Tongue (tissue), 2 donors: Measurements from ENCODE around the gene CUX1. TPM values are rescaled to one million over a fixed set of nuclear protein-coding genes. Genes with fewer than 3 reads are reported as not detected.
A peak's percentile ranks its signal among the peaks of the same experiment; 100 is the strongest.
"Not testable (repeated sequence)": the region's sequence is repeated elsewhere in the genome, so short reads cannot be mapped to it uniquely, and the experiment has no call there.

Experiments used
- DNase-seq: peaks from one replicate; pipeline ENCODE4 v3.0.0-alpha.2; 2015
- total RNA-seq: library from RNA; depleted of rRNA; stranded (reverse); fragments of >200 nt; gene quantifications from one replicate; pipeline ENCODE4 v1.2.3, GENCODE V29; 2014

Gene CUX1
- total RNA-seq, 1 donor from 2014 or later, result 123 TPM

DNA sequence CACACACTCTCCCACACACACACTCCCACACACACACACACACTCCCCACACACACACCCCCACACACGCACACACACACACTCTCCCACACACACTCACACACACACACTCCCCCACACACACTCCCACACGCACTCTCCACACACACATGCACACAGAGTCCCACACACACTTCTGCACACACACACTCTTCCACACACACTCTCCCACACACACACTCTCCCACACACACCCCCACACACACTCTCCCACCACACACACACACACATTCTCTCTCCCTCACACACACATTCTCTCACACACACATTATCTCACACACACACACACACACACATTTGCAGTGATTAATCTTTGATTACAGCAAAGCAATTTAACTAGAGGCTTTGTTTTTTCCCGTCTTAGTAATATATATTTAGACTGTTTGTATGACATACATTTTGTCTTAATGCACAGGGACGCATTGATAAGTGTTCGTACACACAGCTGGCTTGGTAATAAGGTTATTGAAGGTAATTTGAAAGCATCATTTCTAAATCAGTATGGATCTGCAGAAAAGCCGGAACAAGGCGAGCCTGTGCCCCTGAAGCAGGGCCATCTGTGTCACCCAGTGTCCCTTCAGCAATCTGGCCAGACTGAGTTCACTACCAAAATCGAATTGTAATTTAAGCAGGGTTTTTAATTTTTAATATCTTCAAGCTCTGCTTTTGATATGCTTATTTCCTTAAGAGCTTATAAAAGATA, 399.3 kb downstream of the CUX1 start:
- DNase-seq, result no peak

DNA sequence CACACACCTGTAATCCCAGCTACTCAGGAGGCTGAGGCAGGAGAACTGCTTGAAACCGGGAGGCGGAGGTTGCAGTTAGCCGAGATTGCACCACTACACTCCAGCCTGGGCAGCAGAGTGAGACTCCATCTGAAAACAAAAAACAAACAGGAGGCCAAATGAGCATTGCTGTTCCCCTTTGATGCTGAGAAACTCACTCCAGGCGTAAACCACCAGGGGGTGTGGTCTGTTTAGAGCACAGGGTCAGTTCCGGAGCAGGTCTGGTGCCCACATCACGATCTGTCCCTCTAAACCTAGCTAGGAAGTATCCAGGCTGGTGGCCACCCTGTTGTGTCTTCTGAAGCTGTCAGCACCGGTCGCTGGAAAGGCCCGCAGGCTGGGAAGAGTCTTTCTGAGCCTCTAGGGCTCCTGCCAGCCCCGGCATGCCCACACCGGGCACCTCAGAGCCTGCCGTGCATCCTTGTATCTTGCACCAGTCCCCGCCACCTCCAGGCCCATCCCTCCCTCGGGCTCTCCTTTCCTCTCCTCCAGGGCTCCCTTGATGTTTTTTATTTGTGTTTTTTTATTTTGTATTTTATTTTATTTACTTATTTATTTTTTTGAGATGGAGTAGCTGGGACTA, 402.9 kb downstream of the CUX1 start:
- DNase-seq, result no peak

DNA sequence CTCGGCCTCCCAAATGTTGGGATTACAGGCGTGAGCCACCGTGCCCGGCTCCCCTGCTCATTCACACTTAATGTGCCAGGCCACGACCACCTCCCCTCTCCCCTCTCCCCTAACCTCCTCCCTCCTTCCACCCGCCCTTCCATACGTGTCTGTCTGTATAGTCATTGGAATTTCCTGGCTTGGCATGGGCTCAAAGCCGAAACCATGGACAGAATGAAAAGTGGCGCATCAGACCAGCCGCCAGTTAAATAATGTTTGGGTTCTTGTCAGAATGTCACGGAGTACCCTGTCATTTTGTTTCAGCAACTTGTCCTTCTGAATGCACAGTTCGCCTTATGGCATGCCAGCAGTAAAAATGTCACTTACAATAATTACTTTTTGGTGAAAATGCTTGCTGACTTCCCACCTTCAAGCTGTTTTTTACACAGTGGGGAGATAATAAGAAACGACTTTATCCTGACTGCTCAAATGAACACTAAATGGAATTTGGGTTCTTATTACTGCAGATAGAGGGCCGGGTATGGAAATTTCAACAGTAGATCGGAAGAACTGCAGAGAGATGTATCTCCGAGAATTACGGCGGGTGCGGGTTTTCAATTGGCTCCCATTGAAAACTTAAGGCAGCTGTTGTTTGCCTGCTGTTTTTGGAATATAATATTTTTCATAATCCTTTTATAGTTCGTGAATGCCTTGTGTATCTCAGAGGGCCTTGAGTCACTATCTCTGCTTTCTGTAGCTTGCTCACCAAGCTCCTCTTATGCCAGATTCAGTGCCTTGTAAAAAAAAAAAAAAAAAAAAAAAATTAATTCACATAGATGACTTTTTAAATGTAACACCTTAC, 403.8 kb downstream of the CUX1 start:
- DNase-seq, result peak; percentile 69

DNA sequence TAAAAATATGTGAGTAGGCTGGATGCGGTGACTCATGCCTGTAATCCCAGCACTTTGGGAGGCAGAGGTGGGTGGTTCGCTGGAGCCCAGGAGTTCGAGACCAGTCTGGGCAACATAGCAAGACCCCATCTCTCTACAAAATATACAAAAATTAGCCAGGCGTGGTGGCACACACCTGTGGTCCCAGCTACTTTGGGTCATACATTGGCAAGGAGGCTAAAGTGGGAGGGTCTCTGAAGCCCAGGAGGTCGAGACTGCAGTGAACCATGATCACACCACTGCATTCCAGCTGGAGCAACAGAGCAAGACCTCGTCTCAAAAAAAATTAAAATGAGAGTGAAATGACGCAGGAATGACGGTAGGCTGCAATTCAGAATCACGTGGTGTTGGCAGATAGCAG, 404.5 kb downstream of the CUX1 start:
- DNase-seq, result no peak

DNA sequence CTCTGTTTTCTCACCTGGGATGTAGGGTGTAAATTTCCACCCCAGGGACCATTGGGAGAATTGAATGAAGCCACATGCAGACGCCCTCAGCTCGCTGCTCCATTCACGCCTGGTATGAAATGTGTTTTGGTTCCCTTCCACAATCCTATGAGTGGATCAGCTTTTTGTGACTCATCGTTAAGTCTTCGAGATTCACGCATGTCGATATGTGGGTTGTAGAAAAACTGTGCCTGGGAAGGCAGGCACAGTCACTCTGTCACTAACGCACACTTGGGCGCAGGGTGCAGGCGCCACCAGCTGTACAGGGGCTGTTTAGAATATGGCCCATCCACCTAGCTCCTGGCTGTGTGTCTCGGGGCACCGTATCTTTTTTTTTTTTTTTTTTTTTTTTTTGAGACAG, 405.0 kb downstream of the CUX1 start:
- DNase-seq, result no peak

DNA sequence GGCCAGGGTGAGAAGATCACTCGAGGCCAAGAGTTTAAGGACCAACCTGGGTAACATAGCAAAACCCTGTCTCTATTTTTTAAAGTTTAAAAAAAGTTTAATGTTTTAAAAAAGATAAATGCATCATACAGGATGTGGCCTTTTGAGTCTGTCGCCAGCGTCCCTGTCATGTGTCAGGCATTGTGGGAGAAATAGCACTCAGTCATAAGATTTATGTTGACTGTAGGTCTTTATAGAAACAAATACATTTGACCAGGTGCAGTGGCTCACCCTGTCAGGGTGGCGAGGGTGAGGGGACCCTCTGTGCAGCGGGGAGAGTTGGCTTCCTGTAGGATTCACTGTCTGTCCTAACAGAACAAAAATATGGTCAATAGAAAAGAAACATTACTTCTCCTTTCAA, 405.8 kb downstream of the CUX1 start:
- no peak for DNase-seq

DNA sequence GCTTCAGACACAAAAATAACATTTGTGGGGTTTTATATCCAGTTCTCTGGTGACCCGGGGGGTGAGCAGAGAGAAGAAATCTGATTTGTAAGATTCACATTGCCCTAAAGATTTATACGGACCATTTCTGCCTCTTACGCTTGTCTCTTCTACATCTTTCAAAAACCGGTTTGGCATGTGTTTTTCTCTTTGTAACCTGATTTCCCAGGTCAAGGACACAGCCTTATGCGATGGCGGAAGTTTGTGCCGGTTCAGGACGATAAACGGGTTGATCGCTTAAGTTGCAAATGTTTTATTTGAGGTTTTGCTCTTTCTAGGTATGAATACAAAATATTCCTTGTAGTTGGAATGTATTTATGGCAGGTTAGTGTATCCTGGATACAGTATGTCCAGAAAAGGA, 407.6 kb downstream of the CUX1 start:
- no peak for DNase-seq

DNA sequence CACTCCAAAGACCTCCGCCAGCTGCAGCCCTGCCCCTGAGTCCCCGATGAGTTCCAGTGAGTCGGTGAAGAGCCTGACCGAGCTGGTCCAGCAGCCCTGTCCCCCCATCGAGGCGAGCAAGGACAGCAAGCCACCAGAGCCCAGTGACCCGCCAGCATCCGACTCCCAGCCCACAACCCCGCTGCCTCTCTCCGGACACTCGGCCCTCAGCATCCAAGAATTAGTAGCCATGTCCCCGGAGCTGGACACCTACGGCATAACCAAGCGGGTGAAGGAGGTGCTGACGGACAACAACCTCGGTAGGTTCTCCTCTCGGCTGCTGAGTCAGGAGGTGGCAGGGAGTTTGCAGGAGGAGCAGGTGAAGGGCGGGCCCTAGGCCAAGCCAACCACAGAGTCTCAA, 409.9 kb downstream of the CUX1 start:
- no peak for DNase-seq

DNA sequence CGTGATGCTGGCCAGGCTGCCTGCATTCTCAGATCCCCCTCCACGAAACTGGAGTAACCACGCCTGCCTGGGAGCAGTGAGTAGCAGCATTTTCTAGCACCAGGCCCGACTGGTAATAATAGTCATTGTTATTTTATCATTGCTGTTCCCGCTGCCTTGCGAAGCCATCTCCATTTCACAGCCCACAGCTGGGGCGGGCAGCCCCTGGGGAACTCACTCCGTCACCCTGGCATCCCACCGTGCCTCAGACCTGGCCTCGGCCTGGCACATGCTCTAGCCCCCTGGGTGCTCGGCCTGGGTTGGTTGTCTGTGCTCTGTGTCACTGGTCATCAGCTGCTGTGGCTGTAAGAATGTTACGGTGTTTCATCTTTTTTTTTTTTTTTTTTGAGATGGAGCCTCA, 411.5 kb downstream of the CUX1 start:
- no peak for DNase-seq

DNA sequence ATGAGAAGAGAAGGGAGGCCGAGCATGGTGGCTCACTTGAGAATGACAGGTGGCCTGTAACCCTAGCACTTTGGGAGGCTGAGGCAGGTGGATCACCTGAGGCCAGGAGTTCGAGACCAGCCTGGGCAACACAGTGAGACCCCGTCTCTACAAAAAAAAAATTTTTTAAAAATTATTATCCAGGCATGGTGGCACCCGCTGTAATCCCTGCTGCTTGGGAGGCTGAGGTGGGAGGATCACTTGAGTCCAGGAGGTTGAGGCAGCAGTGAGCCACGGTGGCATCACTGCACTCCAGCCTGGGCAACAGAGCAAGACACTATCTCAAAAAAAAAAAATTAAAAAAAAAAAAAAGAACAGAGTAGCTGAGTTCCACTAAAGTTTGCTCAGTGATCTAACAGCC, 412.7 kb downstream of the CUX1 start:
- not testable (repeated sequence) for DNase-seq

DNA sequence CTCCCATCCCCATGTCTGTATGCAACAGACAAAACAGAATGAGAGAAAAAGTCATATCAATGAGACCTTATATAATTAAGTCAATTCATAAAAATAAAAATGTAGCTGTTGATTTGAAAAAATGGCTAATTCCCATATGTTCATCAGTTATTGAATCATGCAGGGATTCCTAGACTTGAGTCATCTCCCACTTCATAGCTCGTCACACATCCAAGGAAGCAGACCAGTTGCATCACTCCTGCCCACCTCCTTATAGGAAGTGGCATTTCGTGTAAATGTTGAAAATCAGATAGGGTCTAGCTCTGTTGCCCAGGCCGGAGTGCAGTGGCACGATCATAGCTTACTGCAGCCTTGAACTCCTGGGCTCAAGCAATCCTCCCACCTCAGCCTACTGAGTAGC, 413.2 kb downstream of the CUX1 start:
- DNase-seq, result no peak

DNA sequence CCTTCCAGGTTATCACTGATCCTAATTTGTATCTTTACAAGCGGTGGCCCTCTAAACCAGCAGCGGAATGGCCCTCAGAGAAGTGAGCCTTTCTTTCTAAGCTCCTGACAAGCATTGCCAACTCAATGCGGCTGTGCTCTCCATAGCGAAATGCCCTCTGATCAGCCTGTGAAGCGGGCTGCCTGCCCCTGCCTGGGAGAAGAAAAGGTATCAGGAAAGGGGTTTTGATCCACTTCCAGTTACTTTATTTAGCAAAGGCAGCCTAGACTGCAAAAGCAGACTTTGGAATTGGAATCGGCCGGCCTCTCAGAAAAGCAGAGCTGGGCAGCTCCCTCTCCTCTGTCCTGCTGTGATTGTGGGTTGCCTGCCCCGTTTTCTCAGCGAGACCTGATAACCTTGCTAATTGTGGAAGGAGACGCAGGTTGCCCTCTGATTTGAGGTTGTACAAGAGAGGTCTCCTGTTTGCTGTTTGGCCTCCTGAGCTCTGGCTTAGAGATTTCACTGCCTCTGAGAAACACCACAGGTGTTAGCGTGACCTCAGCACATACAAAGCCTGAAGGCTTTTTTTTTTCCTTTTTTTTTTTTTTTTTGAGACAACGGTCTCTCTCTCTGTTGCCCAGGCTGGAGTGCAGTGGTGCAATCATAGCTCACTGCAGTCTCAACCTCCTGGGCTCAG, 415.3 kb downstream of the CUX1 start:
- no peak for DNase-seq

DNA sequence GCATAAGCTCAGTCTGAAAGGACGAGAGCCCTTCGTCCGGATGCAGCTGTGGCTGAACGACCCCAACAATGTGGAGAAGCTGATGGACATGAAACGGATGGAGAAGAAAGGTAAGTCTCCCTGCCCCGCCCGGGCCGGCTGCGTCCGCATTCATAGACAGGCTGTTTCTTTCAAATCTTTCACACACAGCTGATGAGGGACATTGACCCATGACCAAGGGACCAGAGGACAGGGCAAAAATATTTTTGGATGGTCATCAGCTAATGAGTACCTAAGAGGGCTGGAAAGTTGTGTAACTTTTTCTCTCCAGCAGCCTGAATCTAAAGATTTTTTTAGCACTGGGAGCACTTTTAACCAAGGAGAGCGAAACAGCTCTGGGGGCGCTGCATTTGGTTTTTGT, 416.7 kb downstream of the CUX1 start:
- no peak for DNase-seq

DNA sequence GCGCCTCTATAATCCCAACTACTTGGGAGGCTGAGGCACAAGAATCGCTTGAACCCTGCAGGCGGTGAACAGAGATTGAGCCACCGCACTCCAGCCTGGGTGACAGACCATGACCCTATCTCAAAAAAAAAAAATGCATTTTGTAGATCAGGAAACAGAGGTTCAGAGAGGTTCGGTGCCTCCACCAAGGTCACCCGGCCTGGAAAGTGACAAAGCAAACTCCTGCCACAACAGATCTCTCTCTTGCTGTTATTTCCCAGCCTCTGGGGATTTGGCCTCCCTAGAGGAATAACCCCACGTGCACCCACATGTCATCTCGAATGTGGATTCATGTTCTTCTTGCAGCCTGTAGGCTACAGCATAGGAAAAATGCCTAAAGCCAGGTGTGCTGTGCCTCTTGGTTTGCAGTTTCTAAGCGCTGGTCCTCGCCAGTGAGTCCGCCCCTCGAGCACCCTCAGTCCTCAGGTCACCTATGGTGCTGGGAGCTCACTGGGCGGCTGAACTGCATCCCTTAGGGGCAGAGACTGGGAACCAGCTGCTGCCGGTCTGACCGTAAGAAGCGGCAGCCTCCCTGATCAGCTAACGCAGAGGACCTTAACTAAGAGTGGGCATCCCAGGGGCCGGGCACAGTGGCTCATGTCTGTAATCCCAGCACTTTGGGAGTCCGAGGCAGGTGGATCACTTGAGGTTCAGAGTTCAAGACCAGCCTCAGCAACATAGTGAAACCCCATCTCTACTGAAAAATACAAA, 417.6 kb downstream of the CUX1 start:
- no peak for DNase-seq

DNA sequence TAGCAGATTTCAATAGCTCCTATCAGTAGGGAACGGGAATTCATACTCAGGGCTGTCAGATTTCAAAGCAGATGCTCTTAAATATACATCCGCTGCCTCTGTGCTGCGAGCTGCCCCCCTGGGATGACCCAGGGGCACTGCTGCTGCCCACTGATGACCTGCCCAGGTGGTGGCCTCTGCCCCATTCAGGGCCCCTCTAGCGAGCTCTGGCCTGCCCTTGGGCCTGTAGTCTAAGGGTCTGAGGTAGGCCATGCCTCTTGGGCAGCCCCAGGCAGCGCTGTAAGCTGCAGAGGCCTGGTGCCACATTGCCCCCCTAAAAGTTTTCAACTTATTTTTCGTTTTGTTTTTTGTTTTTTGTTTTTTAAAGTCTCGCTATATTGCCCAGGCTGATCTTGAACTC, 418.7 kb downstream of the CUX1 start:
- DNase-seq, result no peak

DNA sequence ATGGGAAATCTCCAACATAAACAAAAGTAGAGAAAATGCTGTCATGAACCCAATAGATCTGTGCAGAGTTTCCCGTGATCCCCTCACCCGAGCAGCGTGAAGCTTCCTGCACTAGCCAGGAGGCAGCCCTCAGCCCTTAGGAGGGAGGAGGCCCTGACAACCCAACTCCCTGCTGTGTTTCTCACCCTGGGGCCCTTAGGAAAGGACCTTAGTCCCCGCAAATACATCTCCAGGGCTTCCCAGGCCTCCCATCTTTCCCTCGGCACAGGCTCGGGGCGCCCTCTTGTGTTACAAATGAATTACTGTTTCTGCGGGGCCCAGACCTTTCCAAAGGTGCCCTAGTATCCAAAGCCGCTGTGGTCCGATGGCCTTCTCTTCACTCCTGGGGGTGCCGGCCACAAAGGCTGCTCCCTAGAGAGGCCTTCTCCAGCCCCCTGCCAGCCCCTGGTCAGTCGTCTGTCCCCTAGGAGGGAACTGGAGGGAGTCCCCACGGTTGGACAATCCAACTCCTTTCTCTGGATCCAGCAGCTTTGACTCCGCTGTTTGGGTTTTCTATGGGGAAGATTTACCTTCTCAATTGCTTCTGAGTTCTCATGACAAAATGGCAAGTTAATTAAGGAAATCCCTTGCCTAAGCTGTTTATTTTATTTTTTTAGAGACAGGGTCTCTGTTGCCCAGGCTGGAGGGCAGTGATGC, 419.3 kb downstream of the CUX1 start:
- DNase-seq, result peak; percentile 86

DNA sequence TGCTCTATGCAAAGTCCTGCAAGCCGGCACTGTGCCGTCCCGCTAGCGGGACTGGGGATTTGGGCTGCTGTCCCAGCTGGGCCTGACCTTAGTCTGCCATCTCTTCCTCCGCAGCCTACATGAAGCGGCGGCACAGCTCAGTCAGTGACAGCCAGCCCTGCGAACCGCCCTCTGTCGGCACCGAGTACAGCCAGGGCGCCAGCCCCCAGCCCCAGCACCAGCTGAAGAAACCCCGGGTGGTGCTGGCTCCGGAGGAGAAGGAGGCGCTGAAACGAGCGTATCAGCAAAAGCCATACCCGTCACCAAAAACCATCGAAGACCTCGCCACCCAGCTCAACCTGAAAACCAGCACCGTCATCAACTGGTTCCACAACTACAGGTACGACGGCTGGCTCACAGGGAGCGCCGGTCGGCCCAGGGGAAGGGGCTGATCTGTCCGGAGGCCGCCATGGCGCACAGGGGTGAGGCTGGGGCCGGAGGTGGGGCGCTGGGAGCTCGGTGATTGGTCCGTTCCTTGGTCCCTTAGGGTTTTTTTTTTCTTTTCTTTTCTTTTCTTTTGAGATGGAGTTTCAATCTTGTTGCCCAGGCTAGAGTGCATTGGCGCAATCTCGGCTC, 421.9 kb downstream of the CUX1 start:
- no peak for DNase-seq

DNA sequence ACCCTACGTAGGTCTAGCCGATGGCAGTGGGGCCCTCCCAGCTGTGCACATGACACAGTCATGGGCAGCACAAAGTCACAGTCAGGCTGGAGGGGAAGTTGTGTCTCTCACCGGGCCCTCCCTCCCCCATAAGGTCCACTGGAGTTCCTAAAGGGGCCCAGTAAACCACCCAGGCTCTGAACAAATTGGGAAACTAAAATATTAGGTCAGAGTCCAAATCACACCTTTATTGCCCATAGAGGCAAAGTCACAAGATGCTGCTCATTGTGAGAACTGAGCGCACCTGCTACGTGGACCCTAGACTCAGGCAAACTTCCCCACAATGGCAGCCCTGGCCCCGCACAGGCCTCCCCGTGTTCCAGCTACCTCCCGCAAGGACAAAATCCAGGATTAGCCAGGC, 424.0 kb downstream of the CUX1 start:
- no peak for DNase-seq

DNA sequence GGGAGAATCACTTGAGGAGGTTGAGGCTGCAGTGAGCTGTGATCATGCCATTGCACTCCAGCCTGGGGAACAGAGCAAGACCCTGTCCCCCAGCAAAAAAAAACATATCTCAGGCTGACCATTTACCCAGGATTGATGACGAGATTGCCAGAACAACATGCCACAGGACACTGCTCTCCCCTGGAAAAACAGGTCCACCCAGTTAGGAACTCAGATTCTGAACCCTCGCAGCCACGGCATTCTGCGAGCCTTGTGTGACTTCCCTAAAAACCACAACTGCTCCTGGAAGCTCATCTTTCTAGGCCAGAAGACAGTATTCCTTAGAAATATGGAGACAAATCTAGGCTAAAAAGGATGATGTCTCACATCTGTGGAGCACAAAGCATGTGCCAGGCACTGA, 427.2 kb downstream of the CUX1 start:
- DNase-seq, result no peak

DNA sequence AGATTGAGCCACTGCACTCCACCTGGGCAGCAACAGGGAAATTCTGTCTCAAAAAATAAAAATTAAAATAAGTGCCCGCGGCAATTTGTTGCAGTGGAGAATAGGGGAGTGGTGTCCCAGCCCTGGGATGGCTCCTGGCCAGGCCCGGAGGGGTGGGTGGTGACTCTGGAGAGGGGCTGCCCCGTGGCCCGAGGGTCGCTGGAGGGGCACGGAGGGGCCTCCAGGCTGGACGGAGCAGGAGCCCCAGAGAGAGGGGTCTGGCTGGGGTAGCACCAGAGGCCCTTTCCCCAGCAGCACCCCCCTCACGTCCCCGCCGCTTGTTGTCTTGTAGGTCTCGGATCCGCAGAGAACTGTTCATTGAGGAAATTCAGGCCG, 430.6 kb downstream of the CUX1 start:
- no peak for DNase-seq
